Naive B cell (primary cell): ENCODE measurements around the gene DGKE. TPM values are rescaled to one million over a fixed set of nuclear protein-coding genes. Genes with fewer than 3 reads are reported as not detected.
A peak's percentile ranks its signal among the peaks of the same experiment; 100 is the strongest.

Experiments
- ATAC-seq, 2 donors: fragments of 150-1000 bp; cut with Tn5 transposase; 2 replicates each; pipeline ENCODE4 v1.10.0; 2021; ENCODE audit warnings: low read depth in 2 of 2, mild to moderate bottlenecking in 2 of 2, moderate library complexity in 2 of 2
- DNase-seq: peaks from one replicate; pipeline ENCODE4 v3.0.0; 2022
- H3K27ac Mint-ChIP-seq, 6 donors: one replicate each; pipeline ENCODE4 v1.8.0; 2020 to 2022; ENCODE audit warnings: mild to moderate bottlenecking in 6 of 6, mixed read lengths in 6 of 6, moderate library complexity in 5 of 6, inconsistent platforms in 2 of 6
- H3K27me3 Mint-ChIP-seq, 3 donors: one replicate each; pipeline ENCODE4 v1.8.0; 2021 to 2022; ENCODE audit warnings: mixed read lengths in 3 of 3, mild to moderate bottlenecking in 1 of 3
- H3K36me3 Mint-ChIP-seq, 2 donors: one replicate each; pipeline ENCODE4 v1.8.0; 2020 to 2022; ENCODE audit warnings: mixed read lengths in 2 of 2, inconsistent platforms in 1 of 2, mild to moderate bottlenecking in 1 of 2
- H3K4me1 Mint-ChIP-seq, 3 donors: one replicate each; pipeline ENCODE4 v1.8.0; 2020 to 2022; ENCODE audit warnings: mixed read lengths in 3 of 3, inconsistent platforms in 1 of 3, mild to moderate bottlenecking in 1 of 3, moderate library complexity in 1 of 3
- H3K4me3 Mint-ChIP-seq, 8 donors: one replicate each; pipeline ENCODE4 v1.8.0; 2020 to 2022; ENCODE audit warnings: mild to moderate bottlenecking in 8 of 8, mixed read lengths in 8 of 8, moderate library complexity in 8 of 8, inconsistent platforms in 2 of 8
- H3K9me3 Mint-ChIP-seq, 7 donors: one replicate each; pipeline ENCODE4 v1.8.0; 2020 to 2022; ENCODE audit warnings: mixed read lengths in 7 of 7, mild to moderate bottlenecking in 5 of 7, inconsistent platforms in 2 of 7, moderate library complexity in 1 of 7
- polyA plus RNA-seq, 6 donors: library from polyadenylated mRNA; unstranded; fragments of 300-500 nt; fragmentation: Illumina TruSeq; gene quantifications; one replicate each; pipeline ENCODE4 v1.2.3, GENCODE V29; 2021; ENCODE audit warnings: low read depth in 6 of 6

The DGKE gene
- polyA plus RNA-seq, 6 donors from 2014 or later: 1.3 to 4.1 (median 3.3) TPM

DNA sequence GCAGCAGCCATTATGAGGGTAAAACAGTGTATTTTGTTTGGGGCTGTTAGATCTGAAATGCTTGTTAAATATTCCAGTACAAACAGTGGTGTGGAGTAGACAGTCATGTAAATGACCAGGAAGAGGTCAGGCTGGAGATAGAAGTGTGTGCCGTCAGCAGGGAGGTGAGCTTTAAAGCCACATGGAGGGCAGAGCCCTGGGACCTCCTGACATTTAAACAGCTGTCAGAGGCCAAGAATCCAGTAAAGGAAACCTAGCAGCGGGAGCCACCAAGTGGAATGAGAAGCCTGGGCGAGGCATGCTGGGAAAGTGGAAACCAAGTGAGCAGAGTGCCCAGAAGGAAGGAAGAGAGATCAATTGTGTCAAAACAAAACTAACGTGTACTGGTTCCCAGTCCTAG is 27.0 kb upstream of the DGKE start:
- Mint-ChIP-seq H3K36me3 (peaks cover 0 to 8% of the 10 kb centered on the region in 2 donors), H3K27ac (peak overlapping the region in 1 of 6 donors; percentile 26), H3K4me1 (no peaks in the 10 kb centered on the region), H3K4me3 (no peak overlapping the region), H3K9me3 (no peaks in the 10 kb centered on the region), H3K27me3 (no peaks in the 10 kb centered on the region)
- DNase-seq: no peak
- no peak for ATAC-seq

DNA sequence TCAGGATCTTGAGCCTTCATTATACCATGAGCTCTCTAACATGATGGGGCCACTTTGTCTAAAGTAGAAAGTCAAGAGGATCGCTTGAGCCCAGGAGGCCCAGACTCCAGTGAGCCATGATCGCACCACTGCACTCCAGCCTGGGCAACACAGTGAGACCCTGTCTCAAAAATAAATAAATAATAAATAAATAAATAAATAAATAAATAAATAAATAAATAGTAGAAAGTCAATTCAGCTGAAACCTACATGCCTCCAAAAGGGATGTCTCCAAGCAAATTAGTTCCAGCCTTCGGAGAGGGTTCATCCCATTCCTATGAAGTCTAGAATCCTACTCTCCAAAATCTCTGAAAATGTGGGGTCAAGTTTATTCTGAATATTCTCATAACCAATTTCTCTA is 26.2 kb upstream of the DGKE start:
- DNase-seq: no peak
- no peak overlapping the region for H3K4me3 Mint-ChIP-seq
- no peaks in the 10 kb centered on the region for H3K9me3 Mint-ChIP-seq
- peaks cover 0 to 8% of the 10 kb centered on the region in 2 donors for H3K36me3 Mint-ChIP-seq
- no peaks in the 10 kb centered on the region for H3K4me1 Mint-ChIP-seq
- ATAC-seq: no peak
- no peak overlapping the region for H3K27ac Mint-ChIP-seq
- H3K27me3 Mint-ChIP-seq: no peaks in the 10 kb centered on the region

DNA sequence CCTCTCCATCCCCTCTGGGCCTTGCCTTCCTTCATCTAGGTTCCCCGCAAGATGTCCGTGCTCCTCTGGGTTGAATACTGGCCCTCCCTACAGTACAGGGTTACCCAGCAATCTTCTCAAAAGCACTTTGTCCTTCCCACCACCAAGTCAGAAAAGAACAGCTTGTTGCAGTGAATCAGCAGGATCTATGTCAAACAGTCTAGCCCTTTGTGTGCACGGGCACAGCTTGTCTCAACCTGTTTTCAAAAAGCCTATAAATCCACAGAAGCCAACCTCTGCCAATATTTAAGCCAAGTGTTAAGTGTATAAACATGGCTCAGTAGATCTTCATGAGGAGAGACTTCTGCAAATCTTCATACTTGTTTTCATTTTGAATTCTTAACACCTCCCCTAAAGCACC is 25.4 kb upstream of the DGKE start:
- peaks cover 0 to 8% of the 10 kb centered on the region in 2 donors for H3K36me3 Mint-ChIP-seq

DNA sequence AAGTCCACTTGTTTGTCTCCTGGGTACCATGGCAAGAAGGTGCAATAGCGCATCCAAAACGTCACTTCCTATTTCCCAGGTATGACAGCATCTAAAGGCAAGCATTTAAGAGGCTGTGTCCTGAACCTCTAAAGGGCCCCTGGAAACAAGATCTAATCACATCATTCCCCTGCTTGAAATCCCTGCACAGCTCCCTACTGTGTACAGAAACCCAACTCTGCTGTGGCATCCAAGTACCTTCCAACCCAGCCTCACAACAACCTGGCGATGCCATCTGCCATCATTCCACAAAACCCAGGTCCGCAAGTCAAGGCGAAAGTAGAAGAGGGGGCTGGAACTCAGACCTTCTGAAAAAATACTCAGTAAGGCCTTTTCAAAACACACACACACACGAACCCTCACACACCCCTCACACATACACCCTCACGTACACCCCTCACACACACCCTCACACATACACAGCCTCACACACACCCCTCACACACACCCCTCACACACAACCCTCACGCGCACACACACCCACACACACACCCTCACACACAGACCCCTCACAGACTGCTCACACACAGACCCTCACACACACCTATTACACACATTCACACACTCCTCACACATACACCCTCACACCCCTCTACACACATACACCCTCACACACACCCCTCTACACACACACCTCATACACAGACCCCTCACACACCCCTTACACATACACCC is 24.7 kb upstream of the DGKE start:
- H3K9me3 Mint-ChIP-seq: no peaks in the 10 kb centered on the region
- no peaks in the 10 kb centered on the region for H3K27me3 Mint-ChIP-seq
- peaks cover 0 to 8% of the 10 kb centered on the region in 2 donors for H3K36me3 Mint-ChIP-seq
- H3K4me1 Mint-ChIP-seq: no peaks in the 10 kb centered on the region
- DNase-seq (no peak), ATAC-seq (no peak)
- no peak overlapping the region for H3K27ac Mint-ChIP-seq
- no peak overlapping the region for H3K4me3 Mint-ChIP-seq

More for the DNA sequence above, 25.4 kb upstream of the DGKE start:
- ATAC-seq: no peak
- H3K4me3 Mint-ChIP-seq: no peak overlapping the region
- H3K27me3 Mint-ChIP-seq: no peaks in the 10 kb centered on the region
- H3K9me3 Mint-ChIP-seq: no peaks in the 10 kb centered on the region
- no peaks in the 10 kb centered on the region for H3K4me1 Mint-ChIP-seq
- H3K27ac Mint-ChIP-seq: no peak overlapping the region
- DNase-seq: no peak

DNA sequence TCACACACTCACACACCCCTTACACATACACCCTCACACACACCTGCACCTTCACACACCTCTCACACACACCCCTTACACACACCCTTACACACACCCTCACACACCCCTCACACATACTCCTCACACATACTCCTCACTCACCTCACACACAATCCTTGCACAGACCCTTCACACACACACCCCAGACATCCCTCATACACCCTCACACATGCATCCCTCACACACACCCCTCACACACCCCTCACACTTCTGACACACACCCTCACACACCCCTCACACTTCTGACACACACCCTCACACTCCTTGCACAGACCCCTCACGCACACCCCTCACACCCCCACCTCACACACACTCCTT is 24.2 kb upstream of the DGKE start:
- ATAC-seq: no peak

DNA sequence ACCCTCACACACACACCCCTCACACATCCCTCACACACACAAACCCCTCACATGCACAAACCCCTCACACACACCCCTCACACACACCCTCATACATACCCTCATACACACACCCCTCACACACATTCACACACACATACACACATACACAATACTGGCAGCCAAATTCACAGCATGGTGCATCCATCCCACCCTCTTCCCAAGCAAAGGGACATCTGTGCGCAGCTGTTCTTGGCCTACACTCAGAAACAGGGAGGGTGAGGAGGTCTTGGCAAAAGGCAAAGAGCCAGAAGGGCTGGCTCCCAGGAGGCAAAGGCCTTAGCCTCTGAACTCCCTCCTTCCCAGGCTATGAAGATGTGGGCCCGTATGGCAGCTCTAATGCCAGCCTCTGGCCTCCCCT is 23.6 kb upstream of the DGKE start:
- Mint-ChIP-seq H3K27ac (no peak overlapping the region), H3K4me3 (no peak overlapping the region), H3K36me3 (peaks cover 8 to 9% of the 10 kb centered on the region in 2 donors), H3K9me3 (no peaks in the 10 kb centered on the region), H3K27me3 (no peaks in the 10 kb centered on the region), H3K4me1 (no peaks in the 10 kb centered on the region)
- DNase-seq (no peak), ATAC-seq (no peak)

More for the DNA sequence above, 24.2 kb upstream of the DGKE start:
- H3K27me3 Mint-ChIP-seq: no peaks in the 10 kb centered on the region
- peaks cover 4 to 8% of the 10 kb centered on the region in 2 donors for H3K36me3 Mint-ChIP-seq
- H3K4me1 Mint-ChIP-seq: no peaks in the 10 kb centered on the region
- H3K9me3 Mint-ChIP-seq: no peaks in the 10 kb centered on the region
- DNase-seq: no peak
- no peak overlapping the region for H3K4me3 Mint-ChIP-seq
- H3K27ac Mint-ChIP-seq: no peak overlapping the region

DNA sequence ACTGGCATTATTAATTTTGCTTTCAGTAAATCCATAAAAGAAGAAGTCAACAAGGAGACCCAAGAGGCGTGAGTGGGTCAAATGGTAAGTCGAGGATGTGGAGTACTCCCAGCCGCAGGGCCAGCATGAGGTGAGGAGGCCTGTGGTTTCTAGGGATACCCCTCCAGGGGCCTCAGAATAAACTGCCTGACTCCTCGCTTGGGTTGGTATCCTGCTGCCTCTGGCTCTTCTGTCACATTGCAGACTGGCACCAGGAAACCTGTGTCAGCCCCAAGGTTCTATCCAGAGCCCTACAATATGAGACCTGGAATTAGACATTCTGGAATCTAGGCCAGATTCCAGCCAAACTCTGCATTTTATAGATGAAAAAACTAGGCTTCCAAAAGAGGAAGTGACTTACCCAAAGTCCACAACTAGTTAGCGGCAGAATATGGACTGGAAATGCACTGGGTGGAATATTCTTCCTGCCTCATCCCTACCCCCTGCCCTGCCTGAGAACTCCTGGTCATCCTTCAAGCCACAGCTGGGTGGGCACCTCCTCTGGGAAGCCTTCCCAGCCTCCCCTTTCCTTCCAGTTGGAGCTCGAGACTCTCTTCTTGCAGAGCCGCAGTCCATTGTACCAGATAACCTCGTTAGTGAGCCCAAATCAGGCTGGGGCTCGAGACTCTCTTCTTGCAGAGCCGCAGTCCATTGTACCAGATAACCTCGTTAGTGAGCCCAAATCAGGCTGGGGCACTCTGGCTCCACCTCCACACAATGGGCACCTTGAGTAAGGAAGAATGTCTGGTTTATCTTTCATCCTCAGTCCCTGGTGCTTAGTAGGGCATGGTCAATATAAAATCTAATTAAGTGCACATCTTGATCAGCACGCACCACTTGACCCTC is 22.8 kb upstream of the DGKE start:
- no peaks in the 10 kb centered on the region for H3K9me3 Mint-ChIP-seq

DNA sequence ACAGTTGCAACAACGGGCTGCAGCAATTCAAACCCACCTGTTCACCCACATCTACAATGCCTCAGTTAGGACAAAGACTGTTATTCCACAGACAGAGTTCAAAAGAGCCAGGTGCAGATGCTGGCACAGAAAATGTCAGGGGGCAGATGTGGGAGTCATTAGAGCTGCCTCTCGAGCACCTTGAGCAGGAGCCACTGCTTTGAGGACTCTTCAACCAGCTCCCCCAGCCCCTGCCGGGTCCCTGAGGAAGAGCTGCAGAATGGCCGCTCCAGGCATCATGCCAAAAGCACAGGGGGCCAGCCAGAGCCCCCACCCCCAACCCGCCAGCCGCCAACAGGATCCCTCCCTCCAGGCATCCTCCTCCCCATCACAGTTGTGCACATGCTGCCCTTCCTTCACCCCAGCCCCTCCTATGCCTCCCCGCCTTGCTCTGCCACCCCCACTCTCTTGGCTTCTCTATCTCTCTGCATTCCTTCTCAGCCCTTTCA is 21.0 kb upstream of the DGKE start:
- H3K4me1 Mint-ChIP-seq: no peaks in the 10 kb centered on the region
- H3K27ac Mint-ChIP-seq: no peak overlapping the region
- no peak overlapping the region for H3K4me3 Mint-ChIP-seq
- no peaks in the 10 kb centered on the region for H3K9me3 Mint-ChIP-seq
- peaks cover 0 to 9% of the 10 kb centered on the region in 2 donors for H3K36me3 Mint-ChIP-seq
- no peaks in the 10 kb centered on the region for H3K27me3 Mint-ChIP-seq
- no peak for DNase-seq
- no peak for ATAC-seq

More for the DNA sequence above, 22.8 kb upstream of the DGKE start:
- ATAC-seq (no peak), DNase-seq (no peak)
- Mint-ChIP-seq H3K27ac (peak overlapping the region in 1 of 6 donors; percentile 56), H3K27me3 (no peaks in the 10 kb centered on the region), H3K4me3 (no peak overlapping the region), H3K4me1 (no peaks in the 10 kb centered on the region), H3K36me3 (peaks cover 8 to 9% of the 10 kb centered on the region in 2 donors)

DNA sequence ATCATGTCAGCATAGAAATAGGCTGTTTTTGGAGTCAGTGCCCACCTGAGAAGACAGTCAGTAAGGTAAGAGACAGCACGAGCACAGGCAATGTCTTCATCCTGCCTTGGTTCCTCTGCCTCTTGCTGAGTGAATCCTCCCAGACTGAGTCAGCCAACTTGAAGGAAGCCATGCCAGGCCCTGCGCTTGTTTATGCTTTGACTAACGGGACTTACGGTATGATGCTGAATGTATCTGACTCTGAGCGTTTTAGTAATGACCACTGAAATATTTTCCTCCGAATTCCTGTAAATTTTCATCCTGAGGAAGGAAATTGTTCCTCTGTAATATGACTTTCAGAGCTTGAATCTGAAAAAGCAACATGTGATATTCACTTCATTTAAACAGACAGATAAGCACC is 18.2 kb upstream of the DGKE start:
- Mint-ChIP-seq H3K9me3 (no peaks in the 10 kb centered on the region), H3K36me3 (peaks cover 0 to 9% of the 10 kb centered on the region in 2 donors), H3K4me1 (peaks cover 0 to 11% (median 6%) of the 10 kb centered on the region in 3 donors), H3K4me3 (no peak overlapping the region), H3K27me3 (no peaks in the 10 kb centered on the region), H3K27ac (no peak overlapping the region)
- ATAC-seq (no peak), DNase-seq (no peak)

DNA sequence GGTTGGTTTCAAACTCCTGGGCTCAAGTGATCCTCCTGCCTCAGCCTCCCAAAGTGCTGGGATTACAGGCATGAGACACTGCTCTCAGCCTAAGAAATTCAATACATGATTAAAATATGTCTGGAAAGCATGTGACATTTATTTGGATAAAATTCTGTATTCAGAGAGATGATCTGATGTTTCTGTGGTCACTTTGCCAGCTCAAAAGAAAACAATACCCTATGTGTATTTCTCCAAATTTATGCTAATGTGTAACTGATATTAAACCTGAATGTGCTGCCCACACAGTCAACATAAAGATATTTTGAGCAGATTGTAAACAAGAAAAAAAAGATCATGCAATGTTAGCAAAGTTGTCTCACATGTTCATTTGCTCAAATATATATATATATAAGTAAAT is 16.9 kb upstream of the DGKE start:
- ATAC-seq (no peak), DNase-seq (no peak)
- Mint-ChIP-seq H3K4me1 (peaks cover 0 to 11% (median 6%) of the 10 kb centered on the region in 3 donors), H3K4me3 (peak overlapping the region in 1 of 8 donors; percentile 60), H3K27ac (no peak overlapping the region), H3K36me3 (peaks cover 0 to 9% of the 10 kb centered on the region in 2 donors), H3K27me3 (no peaks in the 10 kb centered on the region), H3K9me3 (no peaks in the 10 kb centered on the region)

DNA sequence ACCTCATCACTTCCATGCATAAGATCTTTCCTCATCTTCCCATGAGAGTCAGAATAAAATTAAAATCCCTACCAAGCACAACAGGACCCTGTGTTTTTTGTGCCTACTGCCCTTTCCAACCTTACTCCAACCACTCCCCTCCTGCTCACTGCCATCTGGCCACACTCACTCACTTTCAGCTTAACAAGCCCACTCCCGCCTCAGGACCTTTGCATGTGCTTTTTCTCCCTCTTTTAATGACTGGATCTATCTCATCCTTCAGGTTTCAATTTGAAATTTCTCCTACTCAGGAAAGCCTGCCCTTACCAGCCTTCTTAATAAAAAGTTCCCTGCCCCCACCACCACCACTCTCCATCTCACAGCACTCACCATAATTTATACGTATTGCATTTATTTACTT is 14.9 kb upstream of the DGKE start:
- DNase-seq: no peak
- Mint-ChIP-seq H3K36me3 (peaks cover 0 to 9% of the 10 kb centered on the region in 2 donors), H3K9me3 (no peaks in the 10 kb centered on the region), H3K4me3 (no peak overlapping the region), H3K27me3 (no peaks in the 10 kb centered on the region), H3K27ac (no peak overlapping the region), H3K4me1 (peaks cover 0 to 11% (median 6%) of the 10 kb centered on the region in 3 donors)
- ATAC-seq: no peak

DNA sequence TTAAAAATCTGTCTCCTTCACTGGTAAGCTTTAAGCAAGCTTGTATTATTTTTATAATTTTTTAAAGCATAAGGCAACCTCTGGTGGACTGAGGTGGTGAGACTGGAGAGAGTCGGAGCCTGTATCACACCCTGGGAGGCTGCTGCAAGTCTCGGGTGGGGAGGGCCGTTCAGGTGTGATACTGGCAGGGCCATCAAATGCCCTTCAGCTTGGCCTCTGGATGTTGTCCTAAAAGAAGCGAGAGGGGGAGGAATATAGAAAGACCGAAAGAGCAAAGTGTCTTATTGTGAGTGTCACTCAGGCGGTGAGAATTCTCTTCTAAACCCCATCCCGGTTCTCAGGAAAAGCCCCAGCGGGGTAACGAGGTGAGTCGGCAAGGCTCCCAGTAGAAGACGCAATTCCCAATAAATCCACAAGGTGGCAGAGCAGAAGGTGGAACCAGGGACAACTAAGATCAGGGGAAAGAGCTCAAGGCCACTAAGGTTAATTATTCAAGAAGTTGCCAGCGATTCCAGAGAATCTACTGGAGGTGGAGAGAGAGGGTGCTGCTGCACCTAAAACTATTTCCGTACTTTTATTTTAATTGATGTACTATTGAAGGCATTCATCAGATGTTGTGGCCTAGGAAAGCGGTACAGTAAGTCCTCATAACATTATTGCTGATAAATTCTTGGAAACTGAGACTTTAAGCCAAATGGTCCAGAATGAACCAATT is 14.4 kb upstream of the DGKE start:
- peaks cover 5 to 7% of the 10 kb centered on the region in 2 donors for H3K36me3 Mint-ChIP-seq
- no peaks in the 10 kb centered on the region for H3K27me3 Mint-ChIP-seq
- H3K4me3 Mint-ChIP-seq: no peak overlapping the region
- H3K27ac Mint-ChIP-seq: peak overlapping the region in 1 of 6 donors; percentile 6
- peaks cover 0 to 11% (median 6%) of the 10 kb centered on the region in 3 donors for H3K4me1 Mint-ChIP-seq
- DNase-seq (peak; percentile 63), ATAC-seq (peak; percentile 63 to 89)
- H3K9me3 Mint-ChIP-seq: no peaks in the 10 kb centered on the region

DNA sequence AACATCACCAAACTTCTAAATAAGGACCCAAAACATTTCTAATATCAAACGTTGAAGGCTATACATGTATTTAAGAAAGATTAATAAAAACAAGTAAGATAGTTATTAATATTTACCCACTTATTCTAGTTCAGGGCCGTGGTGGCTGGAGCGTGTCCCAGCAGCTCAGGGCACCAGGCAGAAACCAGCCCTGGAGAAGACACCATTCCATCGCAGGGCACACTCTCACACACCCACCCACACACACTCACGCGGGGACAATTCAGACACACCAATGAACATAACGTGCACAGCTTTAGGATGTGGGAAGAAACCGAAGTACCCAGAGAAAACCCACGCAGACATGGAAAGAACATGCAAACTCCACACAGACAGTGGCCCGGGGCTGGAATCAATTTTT is 13.7 kb upstream of the DGKE start:
- no peaks in the 10 kb centered on the region for H3K27me3 Mint-ChIP-seq
- peaks cover 0 to 11% (median 6%) of the 10 kb centered on the region in 3 donors for H3K4me1 Mint-ChIP-seq
- no peaks in the 10 kb centered on the region for H3K9me3 Mint-ChIP-seq
- DNase-seq (no peak), ATAC-seq (no peak)
- no peak overlapping the region for H3K27ac Mint-ChIP-seq
- H3K4me3 Mint-ChIP-seq: no peak overlapping the region
- peaks cover under 1 to 7% of the 10 kb centered on the region in 2 donors for H3K36me3 Mint-ChIP-seq
